Endothelial cell of umbilical vein (primary cell): Measurements from ENCODE around the gene OR10P1.

ENCODE experiments used
- CTCF ChIP-seq, 2 donors: IDR thresholded peaks; 1 replicate in 1 of 2; 2 replicates in 1 of 2; pipeline ENCODE4 v1.5.1; 2011; ENCODE audit warnings: low read length in 2 of 2, mild to moderate bottlenecking in 2 of 2, moderate library complexity in 2 of 2, control low read depth in 1 of 2, inconsistent platforms in 1 of 2, low read depth in 1 of 2; ENCODE audit not compliant: insufficient read depth in 1 of 2; ENCODE audit errors: extremely low read depth in 1 of 2
- EZH2 ChIP-seq: IDR thresholded peaks from 2 replicates; pipeline ENCODE4 v1.6.1; 2012; ENCODE audit warnings: borderline replicate concordance, low read depth, mild to moderate bottlenecking, moderate library complexity, low read length, inconsistent platforms; ENCODE audit not compliant: severe bottlenecking
- MAX ChIP-seq: IDR thresholded peaks from 2 replicates; pipeline ENCODE4 v1.6.1; 2011; ENCODE audit not compliant: insufficient read depth, insufficient read length
- POLR2A ChIP-seq: IDR thresholded peaks from 2 replicates; pipeline ENCODE4 v1.6.1; 2012; ENCODE audit warnings: low read depth, mild to moderate bottlenecking, control low read depth, low read length
- POLR2AphosphoS5 ChIP-seq: IDR thresholded peaks from 2 replicates; pipeline ENCODE4 v1.6.1; 2012; ENCODE audit warnings: low read depth, mild to moderate bottlenecking, control low read depth, low read length, moderate library complexity; ENCODE audit not compliant: insufficient read depth

- TF ChIP-seq CTCF (IDR thresholded peaks at IDR 0.05; ENCODE audit: extremely low read depth in 1 of 2, insufficient read depth in 1 of 2, low read depth in 1 of 2, low read length in 2 of 2) (no peak), POLR2A (no peak), EZH2 (no peak), MAX (no peak), POLR2AphosphoS5 (no peak)
Observed at GRCh38 chr12:55636116-55636655, 506 bp upstream of the OR10P1 start.
